Measurements from ENCODE around the gene ANTXR1.

ANTXR1 gene

DNA sequence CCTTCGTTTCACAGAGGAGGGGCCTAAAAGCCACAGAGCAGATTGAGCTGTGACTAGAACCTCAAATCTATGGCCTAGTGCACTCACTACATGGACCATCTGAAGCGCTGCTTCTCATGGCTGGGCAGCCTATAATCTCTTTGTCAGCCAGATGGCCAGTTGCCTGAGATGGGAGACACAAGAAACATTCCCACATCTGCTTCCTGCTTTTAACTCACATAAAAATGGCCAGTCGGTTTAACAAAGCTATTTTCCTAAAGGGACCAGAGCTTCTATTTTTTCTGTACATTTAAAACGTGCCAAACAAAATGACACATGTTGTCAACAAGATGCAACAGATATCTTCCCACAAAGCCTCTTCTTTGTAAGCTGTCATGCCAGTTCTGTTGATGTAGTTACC, 200.2 kb downstream of the ANTXR1 start:
- TF ChIP-seq, protein P1, sequence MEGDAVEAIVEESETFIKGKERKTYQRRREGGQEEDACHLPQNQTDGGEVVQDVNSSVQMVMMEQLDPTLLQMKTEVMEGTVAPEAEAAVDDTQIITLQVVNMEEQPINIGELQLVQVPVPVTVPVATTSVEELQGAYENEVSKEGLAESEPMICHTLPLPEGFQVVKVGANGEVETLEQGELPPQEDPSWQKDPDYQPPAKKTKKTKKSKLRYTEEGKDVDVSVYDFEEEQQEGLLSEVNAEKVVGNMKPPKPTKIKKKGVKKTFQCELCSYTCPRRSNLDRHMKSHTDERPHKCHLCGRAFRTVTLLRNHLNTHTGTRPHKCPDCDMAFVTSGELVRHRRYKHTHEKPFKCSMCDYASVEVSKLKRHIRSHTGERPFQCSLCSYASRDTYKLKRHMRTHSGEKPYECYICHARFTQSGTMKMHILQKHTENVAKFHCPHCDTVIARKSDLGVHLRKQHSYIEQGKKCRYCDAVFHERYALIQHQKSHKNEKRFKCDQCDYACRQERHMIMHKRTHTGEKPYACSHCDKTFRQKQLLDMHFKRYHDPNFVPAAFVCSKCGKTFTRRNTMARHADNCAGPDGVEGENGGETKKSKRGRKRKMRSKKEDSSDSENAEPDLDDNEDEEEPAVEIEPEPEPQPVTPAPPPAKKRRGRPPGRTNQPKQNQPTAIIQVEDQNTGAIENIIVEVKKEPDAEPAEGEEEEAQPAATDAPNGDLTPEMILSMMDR (IDR thresholded peaks at IDR 0.05; ENCODE audit: low read depth, low read length) = no peak
- DNase-seq (ENCODE audit: low read depth in 2 of 2) = peak in 1 of 2 donors; percentile 60

DNA sequence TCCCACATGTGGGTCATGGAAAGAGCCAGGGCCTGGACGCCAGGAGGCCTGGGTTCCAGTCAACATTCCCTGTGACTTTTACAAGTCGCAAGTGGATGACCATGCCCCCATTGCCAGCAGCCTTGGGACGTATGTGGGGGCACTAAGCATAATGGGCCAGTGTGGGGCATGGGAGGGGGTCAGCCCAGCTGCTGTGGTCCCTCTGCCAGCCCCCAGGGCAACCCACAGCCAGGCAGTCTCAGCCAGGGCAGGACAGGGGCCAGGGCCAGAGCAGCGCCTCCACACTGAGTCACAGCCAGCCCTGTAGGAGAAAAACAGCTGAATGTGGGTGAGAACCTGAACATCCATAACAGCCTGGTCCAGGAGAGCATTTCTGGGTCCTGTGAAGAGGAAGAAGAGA, 200.8 kb downstream of the ANTXR1 start:
- DNase-seq (ENCODE audit: low read depth in 2 of 2) = no peak
- TF ChIP-seq, protein P1 (IDR thresholded peaks at IDR 0.05; ENCODE audit: low read depth, low read length) = no peak
- no peak overlapping the region for H3K4me3 ChIP-seq (replicated peaks in 1 of 2; ENCODE audit: low read depth in 2 of 2, low read length in 2 of 2)

More for the DNA sequence above, 200.2 kb downstream of the ANTXR1 start:
- H3K4me3 ChIP-seq (replicated peaks in 1 of 2; ENCODE audit: low read depth in 2 of 2, low read length in 2 of 2) = no peak overlapping the region

DNA sequence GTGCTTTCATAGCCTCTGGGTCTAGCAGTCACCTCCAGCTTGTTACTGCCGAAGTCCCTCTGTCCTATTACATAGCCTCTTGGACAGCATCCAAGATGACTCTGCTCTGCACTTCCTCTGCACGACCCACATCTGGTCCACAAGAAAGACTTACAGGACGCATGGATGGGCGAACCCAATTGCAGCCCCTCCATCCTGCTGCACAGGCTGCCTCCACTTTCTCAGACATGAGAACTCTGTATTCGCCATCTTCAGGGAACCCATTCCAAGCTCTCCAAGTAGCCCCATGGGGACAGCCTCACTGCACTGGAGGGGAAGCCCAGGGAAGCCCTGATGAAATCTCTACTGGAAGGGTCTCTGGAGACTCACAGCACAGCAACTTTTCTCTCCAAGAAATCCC, 201.9 kb downstream of the ANTXR1 start:
- TF ChIP-seq, protein P1 (IDR thresholded peaks at IDR 0.05; ENCODE audit: low read depth, low read length) = no peak
- peak; percentile 72 to 90 for DNase-seq (ENCODE audit: low read depth in 2 of 2)
- H3K4me3 ChIP-seq (replicated peaks in 1 of 2; ENCODE audit: low read depth in 2 of 2, low read length in 2 of 2) = no peak overlapping the region

DNA sequence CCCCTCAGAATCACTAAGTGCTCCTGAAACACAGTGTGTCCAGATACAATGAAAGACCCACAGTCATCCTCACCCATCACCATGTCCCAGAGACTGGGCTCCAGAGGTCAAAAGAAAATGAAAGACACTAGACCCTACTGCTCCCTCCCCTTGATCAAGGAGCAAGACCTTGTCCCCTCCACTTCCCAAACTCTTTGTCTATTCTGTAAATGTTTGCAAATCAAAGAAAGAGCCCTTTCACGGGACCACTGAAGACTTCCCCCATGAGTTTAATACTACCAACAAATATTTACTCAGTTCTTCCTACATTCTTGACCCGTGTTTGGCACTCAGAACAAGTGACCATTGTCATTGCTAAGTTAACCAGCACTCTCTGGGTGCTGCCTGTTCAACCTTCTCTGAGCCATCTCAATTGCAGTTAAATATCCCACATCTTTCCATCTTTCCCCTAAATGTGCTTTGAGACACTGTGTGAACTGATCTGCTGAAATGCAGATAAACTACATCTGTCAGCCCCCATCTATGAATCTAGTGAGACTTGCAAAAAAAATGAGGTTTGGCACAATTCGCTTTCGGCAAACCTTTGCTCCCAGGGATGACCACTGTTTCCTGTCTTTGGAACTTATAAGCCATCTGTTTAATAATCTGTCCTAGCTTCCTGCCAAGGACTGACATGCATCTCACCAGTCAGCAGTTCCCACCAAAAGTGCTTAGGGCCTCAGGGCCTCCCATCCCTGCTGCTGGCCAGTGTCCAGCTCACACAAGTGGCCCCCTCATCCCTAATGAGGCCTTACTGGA, 203.8 kb downstream of the ANTXR1 start:
- TF ChIP-seq, protein P1 (IDR thresholded peaks at IDR 0.05; ENCODE audit: low read depth, low read length) = no peak
- DNase-seq (ENCODE audit: low read depth in 2 of 2) = peak; percentile 78 to 92
- H3K4me3 ChIP-seq (replicated peaks in 1 of 2; ENCODE audit: low read depth in 2 of 2, low read length in 2 of 2) = no peak overlapping the region

DNA sequence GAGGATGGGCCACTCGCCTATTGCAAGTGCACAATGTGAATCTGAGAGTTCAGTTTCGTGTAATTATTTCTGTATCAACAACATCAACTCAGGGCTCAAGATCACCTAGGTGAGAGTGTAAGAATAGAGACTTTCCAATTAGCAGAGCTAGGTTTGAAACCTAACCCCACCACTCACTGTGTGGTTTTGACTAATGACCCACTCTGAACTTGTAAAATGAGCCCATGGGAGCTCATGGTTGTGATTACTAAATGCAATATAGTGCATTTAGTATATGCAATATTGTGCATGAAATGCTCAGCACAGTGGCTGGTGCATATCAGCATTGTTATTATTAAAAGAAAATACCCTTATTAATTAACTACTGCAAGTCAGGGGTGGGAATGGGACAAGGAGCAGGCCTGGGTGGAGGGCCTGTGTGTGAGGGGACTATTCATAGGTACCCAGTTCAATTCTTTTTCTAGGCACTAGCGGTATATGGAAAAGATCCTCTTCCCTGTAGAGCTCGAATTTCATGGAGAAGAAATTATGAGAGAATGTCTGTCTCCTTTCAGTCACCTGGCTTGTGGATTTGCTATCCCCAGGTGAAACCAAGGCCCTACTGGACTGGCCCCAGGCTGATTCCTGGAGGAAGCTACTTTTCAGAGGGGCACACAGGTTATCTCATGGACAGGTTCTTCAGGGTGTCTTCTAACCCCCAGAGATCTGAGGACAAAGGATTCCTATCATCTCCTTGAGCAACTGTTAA, 204.5 kb downstream of the ANTXR1 start:
- DNase-seq (ENCODE audit: low read depth in 2 of 2) = no peak
- no peak overlapping the region for H3K4me3 ChIP-seq (replicated peaks in 1 of 2; ENCODE audit: low read depth in 2 of 2, low read length in 2 of 2)
- TF ChIP-seq, protein P1 (IDR thresholded peaks at IDR 0.05; ENCODE audit: low read depth, low read length) = no peak

DNA sequence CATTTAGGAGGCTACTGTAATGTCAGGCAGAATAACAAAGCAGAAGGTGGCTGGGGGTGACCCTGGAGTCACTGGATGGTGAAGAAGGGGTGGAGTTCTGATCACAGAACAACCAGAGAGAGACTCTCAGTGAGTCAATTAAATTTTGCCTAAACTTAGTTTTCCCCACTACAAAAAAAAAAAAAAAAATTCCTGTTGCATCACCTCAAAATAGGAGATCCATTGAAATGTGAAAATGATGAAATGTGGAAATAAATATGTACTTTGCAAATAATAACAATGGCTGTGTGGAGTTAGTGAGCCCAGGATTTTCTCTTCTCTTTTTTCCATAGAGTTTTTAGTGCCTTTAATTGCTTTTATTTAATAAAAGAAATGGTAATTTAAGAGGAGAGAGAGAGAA, 208.5 kb downstream of the ANTXR1 start:
- TF ChIP-seq, protein P1 (IDR thresholded peaks at IDR 0.05; ENCODE audit: low read depth, low read length) = no peak
- peak; percentile 47 to 60 for DNase-seq (ENCODE audit: low read depth in 2 of 2)
- no peak overlapping the region for H3K4me3 ChIP-seq (replicated peaks in 1 of 2; ENCODE audit: low read depth in 2 of 2, low read length in 2 of 2)
